ENCODE results near the gene ADGRG6. TPM values are rescaled to one million over a fixed set of nuclear protein-coding genes. Genes with fewer than 3 reads are reported as not detected.

ADGRG6 gene
- total RNA-seq, 4 donors from 2014 or later, result 56.6 to 147 (median 69.1) TPM

DNA sequence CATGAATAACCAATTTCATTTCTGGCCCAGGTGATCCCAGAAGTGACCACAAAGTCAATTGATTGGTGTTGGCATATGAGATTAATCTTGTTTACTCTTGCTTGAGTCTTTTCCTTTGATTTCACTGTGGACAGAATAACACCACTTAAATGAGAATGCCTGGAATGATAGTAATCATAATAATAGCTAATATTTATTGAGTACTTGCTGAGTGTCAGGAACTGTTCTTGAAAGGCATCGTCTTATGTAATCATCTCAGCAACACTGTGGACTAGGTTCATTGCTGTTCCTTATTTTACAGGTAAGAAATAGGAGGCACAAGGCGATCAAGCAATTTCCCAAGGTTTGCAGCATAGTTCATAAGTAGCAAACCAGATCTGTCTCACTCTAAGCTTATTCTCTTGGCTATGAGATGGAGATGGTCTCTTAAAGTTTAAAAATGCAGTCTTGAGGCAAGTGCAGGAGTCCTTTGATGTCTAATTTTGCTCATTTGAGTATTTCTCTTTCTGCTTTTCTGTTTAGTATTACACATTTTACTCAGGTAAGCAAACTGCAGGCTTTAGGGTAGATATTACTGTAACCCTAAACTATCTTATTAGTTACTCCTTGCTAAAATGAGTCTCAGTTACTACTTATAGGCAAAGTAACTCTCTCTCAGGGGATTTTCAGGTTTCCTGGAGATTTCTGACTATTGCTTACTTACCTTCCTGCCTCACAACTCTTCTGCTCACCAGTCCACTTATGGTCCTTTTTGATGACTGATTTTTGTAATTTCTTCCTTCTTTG lies 6.3 kb downstream of the ADGRG6 start:
- Histone ChIP-seq H3K36me3 (no peaks in the 10 kb centered on the region), H3K27me3 (no peaks in the 10 kb centered on the region), H3K4me3 (no peak overlapping the region), H3K9me3 (no peaks in the 10 kb centered on the region), H3K4me1 (peaks cover 20% of the 10 kb centered on the region), H3K27ac (no peak overlapping the region)
- TF ChIP-seq EP300 (IDR thresholded peaks at IDR 0.05) (no peak), POLR2AphosphoS5 (IDR thresholded peaks at IDR 0.05) (no peak), POLR2A (IDR thresholded peaks at IDR 0.05) (no peak)
- TF ChIP-seq, protein P1, sequence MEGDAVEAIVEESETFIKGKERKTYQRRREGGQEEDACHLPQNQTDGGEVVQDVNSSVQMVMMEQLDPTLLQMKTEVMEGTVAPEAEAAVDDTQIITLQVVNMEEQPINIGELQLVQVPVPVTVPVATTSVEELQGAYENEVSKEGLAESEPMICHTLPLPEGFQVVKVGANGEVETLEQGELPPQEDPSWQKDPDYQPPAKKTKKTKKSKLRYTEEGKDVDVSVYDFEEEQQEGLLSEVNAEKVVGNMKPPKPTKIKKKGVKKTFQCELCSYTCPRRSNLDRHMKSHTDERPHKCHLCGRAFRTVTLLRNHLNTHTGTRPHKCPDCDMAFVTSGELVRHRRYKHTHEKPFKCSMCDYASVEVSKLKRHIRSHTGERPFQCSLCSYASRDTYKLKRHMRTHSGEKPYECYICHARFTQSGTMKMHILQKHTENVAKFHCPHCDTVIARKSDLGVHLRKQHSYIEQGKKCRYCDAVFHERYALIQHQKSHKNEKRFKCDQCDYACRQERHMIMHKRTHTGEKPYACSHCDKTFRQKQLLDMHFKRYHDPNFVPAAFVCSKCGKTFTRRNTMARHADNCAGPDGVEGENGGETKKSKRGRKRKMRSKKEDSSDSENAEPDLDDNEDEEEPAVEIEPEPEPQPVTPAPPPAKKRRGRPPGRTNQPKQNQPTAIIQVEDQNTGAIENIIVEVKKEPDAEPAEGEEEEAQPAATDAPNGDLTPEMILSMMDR (IDR thresholded peaks at IDR 0.05), result no peak
- 82% methylated on average over 2 of the region's 2 CpGs for WGBS
- no peak for DNase-seq (ENCODE audit: low spot score in 2 of 2)

DNA sequence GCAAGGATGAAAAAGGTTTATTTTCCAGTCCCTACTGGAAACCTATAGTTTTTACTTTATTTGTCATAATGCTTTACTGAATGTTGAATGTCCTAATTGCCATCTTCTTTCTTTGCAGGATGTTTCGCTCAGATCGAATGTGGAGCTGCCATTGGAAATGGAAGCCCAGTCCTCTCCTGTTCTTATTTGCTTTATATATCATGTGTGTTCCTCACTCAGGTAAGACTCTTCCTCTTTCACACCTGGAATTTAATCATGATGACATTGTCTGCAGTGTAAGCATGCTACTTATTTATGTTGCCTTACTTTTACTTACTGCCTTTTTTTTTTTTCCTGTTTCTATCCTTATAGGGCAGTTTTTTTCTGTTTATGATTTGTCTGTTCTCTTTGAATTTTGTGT lies 7.6 kb downstream of the ADGRG6 start:
- Histone ChIP-seq H3K4me3 (no peak overlapping the region), H3K36me3 (no peaks in the 10 kb centered on the region), H3K4me1 (peaks cover 15% of the 10 kb centered on the region), H3K27me3 (no peaks in the 10 kb centered on the region), H3K9me3 (no peaks in the 10 kb centered on the region), H3K27ac (no peak overlapping the region)
- no peak for DNase-seq (ENCODE audit: low spot score in 2 of 2)
- 94% methylated on average over 2 of the region's 2 CpGs for WGBS
- TF ChIP-seq EP300 (IDR thresholded peaks at IDR 0.05) (no peak), POLR2AphosphoS5 (IDR thresholded peaks at IDR 0.05) (no peak), POLR2A (IDR thresholded peaks at IDR 0.05) (no peak)
- TF ChIP-seq, protein P1 (IDR thresholded peaks at IDR 0.05), result no peak

DNA sequence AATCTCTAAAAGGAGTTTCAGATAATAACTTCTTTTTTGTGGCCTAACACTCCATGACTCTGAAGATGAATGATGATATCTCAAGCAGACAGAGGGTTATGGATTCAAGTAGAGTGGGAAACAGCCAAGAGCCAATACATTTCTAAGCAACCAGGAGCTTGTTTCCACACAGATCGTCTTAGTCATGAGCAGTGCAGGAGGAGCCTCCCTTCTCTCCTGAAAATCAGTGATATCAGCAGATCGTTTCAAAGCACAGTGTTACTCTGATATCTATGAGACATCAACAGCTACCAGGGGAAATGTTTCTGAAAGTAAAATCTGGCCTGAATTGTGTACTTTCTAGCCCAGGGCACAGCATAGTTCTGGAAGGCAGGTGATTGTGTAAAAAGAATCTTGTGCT lies 11.5 kb downstream of the ADGRG6 start:
- DNase-seq (ENCODE audit: low spot score in 2 of 2), result no peak

DNA sequence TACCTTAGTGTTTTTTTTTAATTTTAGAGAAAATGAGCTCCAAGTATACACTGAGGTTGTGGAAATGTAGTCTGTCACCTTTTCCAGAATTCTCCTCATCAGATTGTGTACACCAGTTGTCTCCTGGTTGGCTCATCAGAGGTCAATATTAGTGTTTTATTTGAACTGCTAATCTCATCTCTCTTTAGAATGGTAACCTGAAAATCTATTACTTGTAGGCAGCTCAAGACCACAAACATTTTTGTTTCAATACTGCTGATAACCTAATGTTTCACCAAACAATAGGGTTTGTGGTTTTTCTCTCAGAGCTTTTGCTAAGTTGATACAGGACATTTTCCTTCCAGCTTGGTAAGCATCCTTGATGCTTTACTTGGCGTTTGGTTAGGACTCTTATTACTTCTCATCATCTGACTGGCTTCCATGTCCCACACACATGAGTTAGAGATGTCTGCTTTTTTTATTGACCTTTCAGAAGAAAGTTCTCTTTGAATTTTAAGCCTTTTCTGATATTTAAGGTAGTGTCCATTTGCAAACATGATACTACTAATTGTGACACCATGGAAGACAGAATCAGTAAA lies 15.1 kb downstream of the ADGRG6 start:
- Histone ChIP-seq H3K27me3 (no peaks in the 10 kb centered on the region), H3K9me3 (no peaks in the 10 kb centered on the region), H3K27ac (no peak overlapping the region), H3K36me3 (no peaks in the 10 kb centered on the region), H3K4me1 (no peaks in the 10 kb centered on the region), H3K4me3 (no peak overlapping the region)
- TF ChIP-seq, protein P1 (IDR thresholded peaks at IDR 0.05), result no peak
- no peak for TF ChIP-seq EP300 (IDR thresholded peaks at IDR 0.05)
- no peak for TF ChIP-seq POLR2AphosphoS5 (IDR thresholded peaks at IDR 0.05)
- TF ChIP-seq POLR2A (IDR thresholded peaks at IDR 0.05), result no peak
- DNase-seq (ENCODE audit: low spot score in 2 of 2), result no peak
- 91% methylated on average over 1 of the region's 1 CpG for WGBS

More for the DNA sequence above, 11.5 kb downstream of the ADGRG6 start:
- H3K36me3 ChIP-seq, result no peaks in the 10 kb centered on the region
- H3K27me3 ChIP-seq, result no peaks in the 10 kb centered on the region
- no peaks in the 10 kb centered on the region for H3K9me3 ChIP-seq
- H3K27ac ChIP-seq, result no peak overlapping the region
- 25% methylated on average over 2 of the region's 2 CpGs for WGBS
- peaks cover 7% of the 10 kb centered on the region for H3K4me1 ChIP-seq
- H3K4me3 ChIP-seq, result no peak overlapping the region
- no peak for TF ChIP-seq POLR2A (IDR thresholded peaks at IDR 0.05)
- TF ChIP-seq POLR2AphosphoS5 (IDR thresholded peaks at IDR 0.05), result peak in 1 of 3 donors; percentile 23

DNA sequence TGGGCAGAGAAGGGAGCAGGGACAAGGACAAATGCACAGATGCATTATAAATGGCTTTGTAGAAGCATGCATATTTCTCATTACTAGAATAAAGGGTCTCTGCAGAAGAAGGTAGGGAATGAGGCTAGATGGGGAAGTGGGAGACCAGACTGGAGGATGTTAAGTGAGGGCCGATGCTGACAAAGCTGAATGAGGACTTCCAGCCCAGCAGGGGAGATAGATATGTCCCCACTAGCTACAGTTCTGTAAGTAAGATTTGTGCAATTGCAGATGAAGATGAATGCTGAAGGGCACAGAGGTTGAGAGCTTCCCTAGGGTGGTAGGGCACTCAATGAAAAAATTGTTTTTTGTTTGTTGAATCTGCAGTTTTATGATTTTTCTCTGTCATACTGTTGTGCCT lies 16.9 kb downstream of the ADGRG6 start:
- Histone ChIP-seq H3K4me1 (no peaks in the 10 kb centered on the region), H3K9me3 (no peaks in the 10 kb centered on the region), H3K36me3 (no peaks in the 10 kb centered on the region), H3K27me3 (no peaks in the 10 kb centered on the region), H3K27ac (no peak overlapping the region), H3K4me3 (no peak overlapping the region)
- DNase-seq (ENCODE audit: low spot score in 2 of 2), result no peak
- TF ChIP-seq EP300 (IDR thresholded peaks at IDR 0.05) (no peak), POLR2A (IDR thresholded peaks at IDR 0.05) (no peak), POLR2AphosphoS5 (IDR thresholded peaks at IDR 0.05) (no peak)
- TF ChIP-seq, protein P1 (IDR thresholded peaks at IDR 0.05), result no peak
- WGBS, result 90% methylated on average over 1 of the region's 1 CpG

Measured in suprapubic skin (tissue), 4 donors.